MM.1S (cell line): ENCODE results near the gene C1orf116.
A peak's percentile ranks its signal among the peaks of the same experiment; 100 is the strongest.

Source experiments
- EZH2 ChIP-seq: fragments of 300-600 bp; sonication (generic); optimal IDR thresholded peaks from 2 replicates; pipeline ENCODE3; 2017; ENCODE audit warnings: low read depth, mild to moderate bottlenecking, antibody characterized with exemption, low read length, mixed read lengths
- TF ChIP-seq, protein P1 (sequence below): fragments of 300-600 bp; sonication (generic); IDR thresholded peaks from 2 replicates; pipeline ENCODE4 v1.5.1; 2016; ENCODE audit warnings: antibody characterized with exemption, low read length, mixed read lengths

- TF ChIP-seq, protein P1, sequence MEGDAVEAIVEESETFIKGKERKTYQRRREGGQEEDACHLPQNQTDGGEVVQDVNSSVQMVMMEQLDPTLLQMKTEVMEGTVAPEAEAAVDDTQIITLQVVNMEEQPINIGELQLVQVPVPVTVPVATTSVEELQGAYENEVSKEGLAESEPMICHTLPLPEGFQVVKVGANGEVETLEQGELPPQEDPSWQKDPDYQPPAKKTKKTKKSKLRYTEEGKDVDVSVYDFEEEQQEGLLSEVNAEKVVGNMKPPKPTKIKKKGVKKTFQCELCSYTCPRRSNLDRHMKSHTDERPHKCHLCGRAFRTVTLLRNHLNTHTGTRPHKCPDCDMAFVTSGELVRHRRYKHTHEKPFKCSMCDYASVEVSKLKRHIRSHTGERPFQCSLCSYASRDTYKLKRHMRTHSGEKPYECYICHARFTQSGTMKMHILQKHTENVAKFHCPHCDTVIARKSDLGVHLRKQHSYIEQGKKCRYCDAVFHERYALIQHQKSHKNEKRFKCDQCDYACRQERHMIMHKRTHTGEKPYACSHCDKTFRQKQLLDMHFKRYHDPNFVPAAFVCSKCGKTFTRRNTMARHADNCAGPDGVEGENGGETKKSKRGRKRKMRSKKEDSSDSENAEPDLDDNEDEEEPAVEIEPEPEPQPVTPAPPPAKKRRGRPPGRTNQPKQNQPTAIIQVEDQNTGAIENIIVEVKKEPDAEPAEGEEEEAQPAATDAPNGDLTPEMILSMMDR, result peak; percentile 96
- TF ChIP-seq EZH2, result no peak
Measured at GRCh38 chr1:206982216-206982615, 50.3 kb downstream of the C1orf116 start.
